HCT116 (cell line): Measurements from ENCODE around the gene MIP. TPM values are rescaled to one million over a fixed set of nuclear protein-coding genes. Genes with fewer than 3 reads are reported as not detected.

Experiments used
- ATAC-seq: fragments of 200-7000 bp; cut with Tn5 transposase; 2 replicates; pipeline ENCODE4 v1.9.1; 2020; ENCODE audit warnings: mild to moderate bottlenecking, moderate library complexity
- BruUV-seq: library from RNA; stranded (reverse); fragments of 400-500 nt; replicated peaks from 2 replicates; lab custom pipeline; 2021; lab: Mats Ljungman, UMichigan
- CTCF ChIA-PET: fragments of 300-600 bp; sonication (Branson Sonifier 250); formaldehyde crosslinking; loops from one replicate; lab custom pipeline; 2021; ENCODE audit warnings: antibody characterized with exemption; lab: Charles Lee
- POLR2A ChIA-PET: fragments of 300-600, 350-600 bp; sonication (Branson Sonifier 250); formaldehyde crosslinking; loops from one replicate; lab custom pipeline; 2021; ENCODE audit warnings: antibody characterized with exemption; lab: Charles Lee
- RAD21 ChIA-PET, 2 experiments: fragments of 300-600 bp; sonication (Branson Sonifier 250); formaldehyde crosslinking; loops; one replicate each; lab custom pipeline; 2023; ENCODE audit warnings: low total read pairs in 2 of 2; ENCODE audit not compliant: uncharacterized antibody in 2 of 2, unreplicated experiment in 2 of 2, low non-redundant PET in 1 of 2; lab: Charles Lee
- DNase-seq: peaks from one replicate; pipeline ENCODE4 v3.0.0-alpha.2; 2010; ENCODE audit warnings: low read depth, low spot score
- H2AFZ ChIP-seq: fragments of 200-600 bp; shearing (Covaris generic), sonication (generic); 2 replicates; pipeline ENCODE4 v1.6.1; 2017; ENCODE audit warnings: low read depth, mixed run types, mixed read lengths, antibody characterized with exemption, low read length; ENCODE audit not compliant: poor library complexity, severe bottlenecking
- H3K27ac ChIP-seq: 2 replicates; pipeline ENCODE4 v1.5.1; 2012; ENCODE audit warnings: low read depth, low read length
- H3K27me3 ChIP-seq: fragments of 200-600 bp; sonication (generic); 2 replicates; pipeline ENCODE4 v1.6.1; 2016; ENCODE audit warnings: mixed run types, low read length, mixed read lengths; ENCODE audit not compliant: insufficient read depth
- H3K36me3 ChIP-seq, 2 experiments: fragments of 200-500 bp in 1 of 2; fragments of 200-600 bp in 1 of 2; sonication (Bioruptor generic) in 1 of 2; sonication (generic) in 1 of 2; 2 replicates each; pipeline versions ENCODE4 v1.5.1 to v1.6.1; 2014 to 2016; ENCODE audit warnings: low read length in 2 of 2, inconsistent platforms in 1 of 2, mixed read lengths in 1 of 2, mixed run types in 1 of 2; ENCODE audit not compliant: insufficient read depth in 2 of 2, control insufficient read depth in 1 of 2
- H3K4me1 ChIP-seq, 2 experiments: fragments of 200-600 bp in 1 of 2; sonication (generic) in 1 of 2; 2 replicates each; pipeline versions ENCODE4 v1.5.1 to v1.6.1; 2012 to 2017; ENCODE audit warnings: low read length in 2 of 2, inconsistent platforms in 1 of 2, mild to moderate bottlenecking in 1 of 2, mixed read lengths in 1 of 2, mixed run types in 1 of 2, moderate library complexity in 1 of 2; ENCODE audit not compliant: insufficient read depth in 2 of 2, control insufficient read depth in 1 of 2
- H3K4me2 ChIP-seq: fragments of 200-600 bp; sonication (generic); 2 replicates; pipeline ENCODE4 v1.6.1; 2017; ENCODE audit warnings: mixed run types, low read length, mixed read lengths
- H3K4me3 ChIP-seq, 2 experiments: fragments of 200-600 bp in 1 of 2; sonication (generic) in 1 of 2; replicated peaks in 1 of 2; 2 replicates each; pipeline ENCODE4 v1.5.1; 2011 to 2016; ENCODE audit warnings: low read length in 2 of 2, control low read depth in 1 of 2, low read depth in 1 of 2, mild to moderate bottlenecking in 1 of 2, mixed read lengths in 1 of 2, mixed run types in 1 of 2
- H3K79me2 ChIP-seq: fragments of 200-600 bp; sonication (generic); 2 replicates; pipeline ENCODE4 v1.6.1; 2017; ENCODE audit warnings: mild to moderate bottlenecking, mixed run types, low read length, moderate library complexity, mixed read lengths; ENCODE audit not compliant: insufficient read depth
- H3K9ac ChIP-seq: fragments of 200-600 bp; sonication (generic); 2 replicates; pipeline ENCODE4 v1.6.1; 2016; ENCODE audit warnings: low read length, mixed read lengths
- H3K9me2 ChIP-seq: fragments of 200-600 bp; sonication (generic), shearing (Covaris generic); 2 replicates; pipeline ENCODE4 v1.6.1; 2017; ENCODE audit warnings: mixed run types, mild to moderate bottlenecking, moderate library complexity; ENCODE audit not compliant: insufficient read depth
- H3K9me3 ChIP-seq, 2 experiments: fragments of 200-500 bp in 1 of 2; fragments of 200-600 bp in 1 of 2; sonication (Bioruptor generic) in 1 of 2; sonication (generic) in 1 of 2; 2 replicates each; pipeline ENCODE4 v1.6.1; 2014 to 2017; ENCODE audit warnings: low read length in 2 of 2, mixed read lengths in 2 of 2, inconsistent platforms in 1 of 2, low read depth in 1 of 2, mild to moderate bottlenecking in 1 of 2, mixed run types in 1 of 2, moderate library complexity in 1 of 2; ENCODE audit not compliant: control insufficient read depth in 1 of 2, insufficient read depth in 1 of 2
- H4K20me1 ChIP-seq: fragments of 200-600 bp; sonication (generic), shearing (Covaris generic); 2 replicates; pipeline ENCODE4 v1.6.1; 2017; ENCODE audit warnings: mixed run types, mild to moderate bottlenecking, moderate library complexity; ENCODE audit not compliant: insufficient read depth
- CBX3 ChIP-seq: IDR thresholded peaks from 2 replicates; pipeline ENCODE4 v1.6.1; 2012; ENCODE audit warnings: low read depth
- CEBPB ChIP-seq: IDR thresholded peaks from 2 replicates; pipeline ENCODE4 v1.6.1; 2012; ENCODE audit warnings: low read depth
- EGR1 ChIP-seq: IDR thresholded peaks from 2 replicates; pipeline ENCODE4 v1.6.1; 2012; ENCODE audit warnings: low read depth
- EZH2 ChIP-seq: fragments of 200-600 bp; sonication (generic); IDR thresholded peaks from 2 replicates; pipeline ENCODE4 v1.6.1; 2017; ENCODE audit warnings: antibody characterized with exemption, mixed run types
- JUND ChIP-seq: IDR thresholded peaks from 2 replicates; pipeline ENCODE4 v1.6.1; 2012
- POLR2A ChIP-seq: IDR thresholded peaks from 2 replicates; pipeline ENCODE4 v1.7.0; 2011; ENCODE audit warnings: borderline replicate concordance; ENCODE audit not compliant: insufficient read depth, insufficient read length; ENCODE audit errors: extremely low read depth
- RAD21 ChIP-seq: IDR thresholded peaks from 2 replicates; pipeline ENCODE4 v1.6.1; 2012; ENCODE audit warnings: low read depth, mild to moderate bottlenecking
- SP1 ChIP-seq: IDR thresholded peaks from 2 replicates; pipeline ENCODE4 v1.6.1; 2012; ENCODE audit warnings: low read depth
- TCF7L2 ChIP-seq: IDR thresholded peaks from 2 replicates; pipeline ENCODE4 v1.7.0; 2011; ENCODE audit warnings: borderline replicate concordance, inconsistent platforms; ENCODE audit not compliant: insufficient read depth, insufficient read length; ENCODE audit errors: extremely low read depth
- ZBTB33 ChIP-seq: IDR thresholded peaks from 2 replicates; pipeline ENCODE4 v1.6.1; 2011; ENCODE audit warnings: mild to moderate bottlenecking, low read length, moderate library complexity; ENCODE audit not compliant: insufficient replicate concordance; ENCODE audit errors: extremely low read depth
- intact Hi-C: fragments of 100-400 bp; cut with micrococcal nuclease; formaldehyde crosslinking; loops from 2 replicates; pipeline ENCODE4 v1.10.0; 2022
- total RNA-seq: library from RNA; stranded (reverse); gene quantifications from one replicate; pipeline ENCODE4 v1.2.1, GENCODE V29; 2021; ENCODE audit not compliant: unreplicated experiment
- TF ChIP-seq, protein P1 (sequence below): IDR thresholded peaks from 2 replicates; pipeline ENCODE4 v1.6.1; 2012
- TF ChIP-seq, protein P2 (sequence below), 3 experiments: fragments of 200-600 bp in 1 of 3; sonication (generic) in 1 of 3; IDR thresholded peaks in 2 of 3; conservative IDR thresholded peaks in 1 of 3; 2 replicates each; pipeline ENCODE4 v1.5.1; 2012 to 2017; ENCODE audit warnings: low read depth in 2 of 3, low read length in 2 of 3, antibody characterized with exemption in 1 of 3, borderline replicate concordance in 1 of 3, control low read depth in 1 of 3, mild to moderate bottlenecking in 1 of 3, mixed read lengths in 1 of 3, mixed run types in 1 of 3, moderate library complexity in 1 of 3; ENCODE audit not compliant: insufficient read depth in 1 of 3

The MIP gene
- total RNA-seq, 1 experiment from 2014 or later, result 0.79 TPM

- Histone ChIP-seq H3K4me2 (no peak overlapping the region), H2AFZ (no peak overlapping the region), H3K4me1 (no peaks in the 10 kb centered on the region), H3K79me2 (peaks cover 30% of the 10 kb centered on the region), H3K36me3 (peaks cover 6 to 12% of the 10 kb centered on the region in 2 experiments; a peak in 2 of 4 replicates), H3K9me3 (no peaks in the 10 kb centered on the region), H4K20me1 (no peaks in the 10 kb centered on the region), H3K27ac (no peak overlapping the region), H3K4me3 (no peak overlapping the region), H3K9ac (no peak overlapping the region), H3K9me2 (no peaks in the 10 kb centered on the region), H3K27me3 (no peaks in the 10 kb centered on the region)
- POLR2A ChIA-PET, result no interaction called here
- no TSS peak for BruUV-seq
- RAD21 ChIA-PET, result no interaction called here
- DNase-seq (no peak), ATAC-seq (no peak)
- intact Hi-C loops, result no loop called here
- TF ChIP-seq CBX3, result no peak
- no peak for TF ChIP-seq TCF7L2
- no peak for TF ChIP-seq SP1
- CTCF ChIA-PET, result no interaction called here
Observed at GRCh38 chr12:56434828-56435227, 19.6 kb downstream of the MIP start.

GRCh38 chr12:56431850-56432249 is 22.6 kb downstream of the MIP start:
- H3K9ac ChIP-seq, result no peak overlapping the region
- no peaks in the 10 kb centered on the region for H3K9me3 ChIP-seq
- H3K9me2 ChIP-seq, result no peaks in the 10 kb centered on the region
- no TSS peak for BruUV-seq
- ATAC-seq, result no peak
- no peak for DNase-seq
- H4K20me1 ChIP-seq, result no peaks in the 10 kb centered on the region
- no peak overlapping the region for H3K27ac ChIP-seq
- ChIA-PET RAD21 (no interaction called here), CTCF (no interaction called here), POLR2A (no interaction called here)
- H2AFZ ChIP-seq, result no peak overlapping the region
- H3K4me3 ChIP-seq, result no peak overlapping the region
- peaks cover 14 to 30% of the 10 kb centered on the region in 2 experiments; a peak in 3 of 4 replicates for H3K36me3 ChIP-seq
- intact Hi-C loops, result no loop called here
- H3K4me2 ChIP-seq, result no peak overlapping the region
- no peaks in the 10 kb centered on the region for H3K4me1 ChIP-seq
- TF ChIP-seq RAD21, result no peak
- no peak for TF ChIP-seq SP1
- TF ChIP-seq EZH2, result no peak
- TF ChIP-seq, protein P1, sequence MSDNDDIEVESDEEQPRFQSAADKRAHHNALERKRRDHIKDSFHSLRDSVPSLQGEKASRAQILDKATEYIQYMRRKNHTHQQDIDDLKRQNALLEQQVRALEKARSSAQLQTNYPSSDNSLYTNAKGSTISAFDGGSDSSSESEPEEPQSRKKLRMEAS, result no peak
- no peak for TF ChIP-seq CEBPB
- TF ChIP-seq JUND, result no peak
- TF ChIP-seq EGR1, result no peak
- TF ChIP-seq CBX3, result no peak
- TF ChIP-seq, protein P2, sequence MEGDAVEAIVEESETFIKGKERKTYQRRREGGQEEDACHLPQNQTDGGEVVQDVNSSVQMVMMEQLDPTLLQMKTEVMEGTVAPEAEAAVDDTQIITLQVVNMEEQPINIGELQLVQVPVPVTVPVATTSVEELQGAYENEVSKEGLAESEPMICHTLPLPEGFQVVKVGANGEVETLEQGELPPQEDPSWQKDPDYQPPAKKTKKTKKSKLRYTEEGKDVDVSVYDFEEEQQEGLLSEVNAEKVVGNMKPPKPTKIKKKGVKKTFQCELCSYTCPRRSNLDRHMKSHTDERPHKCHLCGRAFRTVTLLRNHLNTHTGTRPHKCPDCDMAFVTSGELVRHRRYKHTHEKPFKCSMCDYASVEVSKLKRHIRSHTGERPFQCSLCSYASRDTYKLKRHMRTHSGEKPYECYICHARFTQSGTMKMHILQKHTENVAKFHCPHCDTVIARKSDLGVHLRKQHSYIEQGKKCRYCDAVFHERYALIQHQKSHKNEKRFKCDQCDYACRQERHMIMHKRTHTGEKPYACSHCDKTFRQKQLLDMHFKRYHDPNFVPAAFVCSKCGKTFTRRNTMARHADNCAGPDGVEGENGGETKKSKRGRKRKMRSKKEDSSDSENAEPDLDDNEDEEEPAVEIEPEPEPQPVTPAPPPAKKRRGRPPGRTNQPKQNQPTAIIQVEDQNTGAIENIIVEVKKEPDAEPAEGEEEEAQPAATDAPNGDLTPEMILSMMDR (IDR thresholded peaks at IDR 0.05 in 2 of 3, conservative IDR thresholded peaks at IDR 0.05 in 1 of 3; ENCODE audit: borderline replicate concordance in 1 of 3, insufficient read depth in 1 of 3, low read depth in 2 of 3, low read length in 2 of 3), result no peak
- no peak for TF ChIP-seq POLR2A
- no peak for TF ChIP-seq ZBTB33
- no peak for TF ChIP-seq TCF7L2
- H3K27me3 ChIP-seq, result no peaks in the 10 kb centered on the region
- H3K79me2 ChIP-seq, result peaks cover 5% of the 10 kb centered on the region; the same call in 1 of the 2 replicates
